ENCODE data around the gene BACH2. TPM values are rescaled to one million over a fixed set of nuclear protein-coding genes. Genes with fewer than 3 reads are reported as not detected.

The BACH2 gene
- total and polyA plus RNA-seq, 2 experiments from 2014 or later, result 5.4 to 5.6 TPM

GRCh38 chr6:90004511-90004910, 292.1 kb downstream of the BACH2 start:
- Histone ChIP-seq H3K4me3 (no peak overlapping the region), H3K4me1 (ENCODE audit: low read depth) (peaks cover 8% of the 10 kb centered on the region)
- no peak for TF ChIP-seq CTCF (IDR thresholded peaks at IDR 0.05; ENCODE audit: low read depth, low read length)

GRCh38 chr6:90003941-90004340, 292.7 kb downstream of the BACH2 start:
- H3K36me3 ChIP-seq, result no peaks in the 10 kb centered on the region
- no peak overlapping the region for H3K4me3 ChIP-seq
- H3K27me3 ChIP-seq, result no peaks in the 10 kb centered on the region
- peak in 1 of 2 donors; percentile 34 for DNase-seq (ENCODE audit: low read depth in 1 of 2, low spot score in 1 of 2)
- no peak for TF ChIP-seq CTCF (IDR thresholded peaks at IDR 0.05; ENCODE audit: low read depth, low read length)
- H3K4me1 ChIP-seq (ENCODE audit: low read depth), result peaks cover 10% of the 10 kb centered on the region
- H3K27ac ChIP-seq, result no peak overlapping the region
- no peaks in the 10 kb centered on the region for H3K9me3 ChIP-seq (ENCODE audit: low read depth)

More at GRCh38 chr6:90004511-90004910, 292.1 kb downstream of the BACH2 start:
- H3K9me3 ChIP-seq (ENCODE audit: low read depth), result no peaks in the 10 kb centered on the region
- H3K27ac ChIP-seq, result no peak overlapping the region
- no peaks in the 10 kb centered on the region for H3K27me3 ChIP-seq
- DNase-seq (ENCODE audit: low read depth in 1 of 2, low spot score in 1 of 2), result no peak
- H3K36me3 ChIP-seq, result no peaks in the 10 kb centered on the region

- no peaks in the 10 kb centered on the region for H3K36me3 ChIP-seq
- no peak for DNase-seq (ENCODE audit: low read depth in 1 of 2, low spot score in 1 of 2)
- no peaks in the 10 kb centered on the region for H3K9me3 ChIP-seq (ENCODE audit: low read depth)
- no peak overlapping the region for H3K27ac ChIP-seq
- no peak for TF ChIP-seq CTCF (IDR thresholded peaks at IDR 0.05; ENCODE audit: low read depth, low read length)
- H3K4me3 ChIP-seq, result no peak overlapping the region
- no peaks in the 10 kb centered on the region for H3K27me3 ChIP-seq
- peaks cover 10% of the 10 kb centered on the region for H3K4me1 ChIP-seq (ENCODE audit: low read depth)
These were observed 293.4 kb downstream of the BACH2 start for GRCh38 chr6:90003069-90003795.

- H3K27ac ChIP-seq, result no peak overlapping the region
- peak in 1 of 2 donors; percentile 16 for DNase-seq (ENCODE audit: low read depth in 1 of 2, low spot score in 1 of 2)
- H3K9me3 ChIP-seq (ENCODE audit: low read depth), result no peaks in the 10 kb centered on the region
- TF ChIP-seq CTCF (IDR thresholded peaks at IDR 0.05; ENCODE audit: low read depth, low read length), result no peak
- no peak overlapping the region for H3K4me3 ChIP-seq
- no peaks in the 10 kb centered on the region for H3K36me3 ChIP-seq
- no peaks in the 10 kb centered on the region for H3K27me3 ChIP-seq
- peaks cover 10% of the 10 kb centered on the region for H3K4me1 ChIP-seq (ENCODE audit: low read depth)
These were observed 295.5 kb downstream of the BACH2 start for GRCh38 chr6:90000864-90001731.

- Histone ChIP-seq H3K27me3 (no peaks in the 10 kb centered on the region), H3K9me3 (ENCODE audit: low read depth) (no peaks in the 10 kb centered on the region), H3K4me3 (no peak overlapping the region), H3K27ac (no peak overlapping the region), H3K36me3 (no peaks in the 10 kb centered on the region), H3K4me1 (ENCODE audit: low read depth) (peaks cover 10% of the 10 kb centered on the region)
- no peak for DNase-seq (ENCODE audit: low read depth in 1 of 2, low spot score in 1 of 2)
- TF ChIP-seq CTCF (IDR thresholded peaks at IDR 0.05; ENCODE audit: low read depth, low read length), result no peak
These were observed 296.5 kb downstream of the BACH2 start for GRCh38 chr6:89999945-90000825.
